M059J (cell line): ENCODE results near the gene UGT1A5. TPM values are rescaled to one million over a fixed set of nuclear protein-coding genes. Genes with fewer than 3 reads are reported as not detected.

Experiments used
- DNase-seq: peaks from one replicate; pipeline ENCODE4 v3.0.0-alpha.2; 2012; ENCODE audit warnings: low read depth
- total RNA-seq: library from RNA; depleted of rRNA; stranded (reverse); fragments of >200 nt; shearing (Covaris generic); gene quantifications from 2 replicates; pipeline ENCODE4 v1.2.3, GENCODE V29; 2014

Gene UGT1A5
- total RNA-seq, 1 experiment from 2014 or later, result not detected

DNA sequence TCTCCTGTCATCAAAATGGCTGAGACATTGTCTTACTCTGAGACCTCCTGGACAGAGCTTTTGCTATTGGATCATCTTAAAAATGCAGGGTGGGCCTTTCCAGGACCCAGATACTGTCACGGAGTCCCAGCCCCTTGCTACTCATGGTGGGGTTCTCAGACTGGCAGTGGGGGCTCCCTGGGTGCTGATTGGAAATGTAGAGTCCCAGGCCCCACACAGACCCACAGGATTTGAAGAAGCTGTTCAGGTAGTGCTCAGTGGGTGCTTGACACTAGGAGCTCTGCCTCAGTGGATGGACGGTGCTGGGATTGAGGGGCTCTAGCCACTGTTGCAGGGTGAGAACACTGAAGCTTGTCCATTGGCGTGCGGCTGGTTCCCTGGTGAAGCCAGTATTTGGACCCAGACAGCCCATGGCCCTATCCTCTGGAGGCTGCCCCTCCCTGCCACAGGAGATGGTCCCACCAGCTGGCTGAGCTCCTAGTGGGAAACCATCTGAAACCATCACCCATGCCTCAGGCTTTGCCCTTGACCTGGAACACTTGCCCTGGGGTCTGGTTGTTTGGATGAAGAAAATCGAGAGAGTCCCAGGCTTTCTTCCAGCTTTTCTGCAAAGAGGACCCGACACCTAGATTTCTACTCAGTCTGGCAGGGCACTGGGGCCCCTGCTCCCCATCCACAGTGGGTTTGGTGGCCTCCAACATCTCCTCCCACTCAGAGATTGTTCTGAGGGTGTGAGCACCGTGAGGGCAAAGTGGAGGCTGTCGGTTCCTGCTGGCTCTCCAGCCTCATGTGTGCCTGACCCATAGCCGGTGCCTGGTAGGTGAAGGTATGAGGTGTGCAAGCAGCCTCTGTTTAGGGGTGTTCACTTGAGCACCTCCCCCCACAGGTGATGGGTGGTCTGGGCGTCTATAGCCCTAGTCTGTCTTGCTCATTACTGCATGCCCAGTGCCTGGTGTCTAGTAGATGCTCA lies 95.5 kb downstream of the UGT1A5 start:
- DNase-seq, result no peak

DNA sequence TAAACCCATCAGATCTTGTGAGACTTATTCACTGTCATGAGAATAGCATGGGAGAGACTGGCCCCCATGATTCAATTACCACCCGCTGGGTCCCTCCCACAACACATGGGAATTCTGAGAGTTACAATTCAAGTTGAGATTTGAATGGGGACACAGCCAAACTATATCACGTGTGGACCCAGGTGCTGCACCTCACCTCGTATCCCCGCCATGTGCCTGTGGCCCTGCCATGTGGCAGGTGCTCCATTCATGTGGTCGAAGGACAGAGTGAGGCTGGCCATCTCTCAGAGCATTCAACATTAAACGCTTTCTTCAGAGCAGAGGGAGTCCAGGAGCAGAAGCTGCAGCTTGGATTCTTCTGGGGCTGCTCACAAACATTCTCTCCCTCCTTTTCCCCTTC lies 97.7 kb downstream of the UGT1A5 start:
- no peak for DNase-seq

DNA sequence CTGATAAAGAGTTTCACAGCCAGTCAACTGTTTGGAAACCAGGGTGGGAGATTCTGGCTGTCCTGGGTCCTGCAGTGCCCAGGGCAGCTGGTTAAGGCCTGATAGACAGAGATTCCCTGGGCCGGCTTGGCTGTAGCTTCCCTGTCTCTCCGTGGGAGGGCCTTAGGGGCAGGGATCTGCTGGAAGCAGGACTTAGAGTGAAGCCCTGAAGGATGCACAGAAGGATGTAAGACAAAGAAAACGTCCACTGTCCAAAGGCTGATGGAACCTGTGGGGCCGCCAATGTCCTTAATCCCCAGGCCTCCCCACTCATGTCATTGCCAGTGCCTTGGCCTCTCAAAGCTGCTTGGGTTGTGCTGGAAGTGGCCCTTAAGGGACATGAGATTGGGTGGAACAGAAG lies 98.4 kb downstream of the UGT1A5 start:
- no peak for DNase-seq

DNA sequence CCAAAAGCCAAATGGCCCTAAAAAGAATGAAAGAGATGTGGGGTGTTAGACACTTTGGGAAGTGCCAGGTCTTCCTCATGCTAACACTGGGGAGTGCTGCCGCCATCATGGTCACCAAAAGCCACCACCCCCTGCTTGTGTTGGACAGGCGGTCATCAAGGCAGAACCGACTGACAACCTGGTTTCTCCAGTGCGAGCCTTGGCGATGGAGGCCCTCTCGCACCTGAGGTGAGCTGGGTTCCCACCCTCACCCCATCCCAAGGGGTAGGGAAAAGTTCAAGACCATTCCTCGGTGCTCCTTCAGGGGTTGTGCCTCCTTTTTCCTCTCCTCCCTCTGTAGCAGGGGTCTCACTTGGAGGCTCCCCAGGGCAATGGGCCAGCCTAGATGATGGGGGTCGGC lies 99.0 kb downstream of the UGT1A5 start:
- DNase-seq, result no peak

DNA sequence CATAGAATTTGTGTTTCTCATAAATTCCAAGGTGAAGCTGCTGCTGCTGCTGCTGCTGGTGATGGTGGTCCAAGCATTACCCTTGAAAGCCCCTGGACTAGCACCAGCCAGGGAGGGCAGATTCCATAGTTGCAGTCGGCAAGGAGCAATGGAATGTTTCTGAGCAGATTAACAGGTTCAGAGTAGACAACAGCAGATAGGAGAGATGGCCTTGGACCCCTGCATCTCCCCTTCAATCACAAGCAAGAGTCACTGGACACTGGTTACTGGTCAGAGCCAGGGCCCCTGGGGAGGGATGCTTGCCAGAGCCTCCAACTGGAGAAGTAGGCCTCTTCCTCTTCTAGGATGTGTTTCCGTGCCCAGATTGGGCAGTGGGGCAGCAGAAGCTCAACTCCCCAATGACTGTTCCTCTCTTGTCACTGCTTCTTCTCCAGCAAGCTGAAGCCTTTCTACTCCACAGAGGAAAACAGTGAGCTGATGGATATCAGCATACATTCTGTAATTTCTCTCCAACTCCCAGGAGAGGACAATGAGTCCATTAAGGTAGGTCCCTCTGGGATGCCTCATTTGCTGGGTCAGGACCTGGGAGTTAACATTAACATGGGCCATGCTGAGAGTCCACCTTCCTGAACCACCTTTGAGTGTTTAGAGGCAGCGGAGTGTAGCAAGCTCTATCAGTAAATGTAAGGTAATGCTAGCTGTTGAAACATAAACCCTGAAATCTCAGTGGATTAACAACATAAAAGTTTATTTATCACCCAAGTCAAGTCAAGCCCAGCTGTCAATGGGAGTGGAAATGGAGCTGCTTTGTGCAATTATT lies 100.7 kb downstream of the UGT1A5 start:
- no peak for DNase-seq

DNA sequence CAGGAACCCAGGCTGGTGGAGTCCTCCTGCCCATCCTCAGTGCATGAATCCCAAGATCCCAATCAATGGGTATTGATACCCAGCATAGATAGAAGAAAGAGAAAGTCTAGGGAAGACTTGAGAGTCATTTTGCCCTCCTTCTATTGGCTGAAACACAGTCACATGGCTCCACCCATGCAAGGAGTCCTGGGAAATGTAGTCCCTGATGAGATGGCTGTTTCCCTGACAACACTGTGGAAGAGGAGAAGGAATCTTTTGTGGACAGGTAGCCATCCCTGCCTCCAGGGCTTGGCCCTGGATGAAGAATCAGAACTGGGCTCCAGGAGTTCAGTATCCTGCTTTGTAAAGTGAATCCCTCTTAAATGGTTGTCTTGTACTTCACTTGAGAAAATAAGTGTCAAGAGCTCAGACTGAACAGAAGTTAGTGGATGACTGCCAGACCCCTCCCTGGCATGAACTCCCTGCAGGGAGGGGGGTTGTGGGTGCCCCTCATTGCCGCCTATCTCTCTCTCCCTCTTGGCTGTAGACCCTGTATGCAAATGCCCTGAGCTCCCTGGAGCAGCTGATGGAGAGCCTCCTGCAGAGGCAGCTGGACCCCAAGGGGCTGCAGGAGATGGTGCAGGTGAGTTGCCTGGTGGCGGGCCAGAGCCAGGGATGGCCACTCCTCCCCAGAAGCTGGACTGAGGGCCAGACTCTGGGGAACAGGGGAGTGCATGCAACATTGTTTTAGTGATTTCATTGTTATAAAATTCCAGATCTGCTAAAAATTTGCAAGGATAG lies 101.5 kb downstream of the UGT1A5 start:
- no peak for DNase-seq

DNA sequence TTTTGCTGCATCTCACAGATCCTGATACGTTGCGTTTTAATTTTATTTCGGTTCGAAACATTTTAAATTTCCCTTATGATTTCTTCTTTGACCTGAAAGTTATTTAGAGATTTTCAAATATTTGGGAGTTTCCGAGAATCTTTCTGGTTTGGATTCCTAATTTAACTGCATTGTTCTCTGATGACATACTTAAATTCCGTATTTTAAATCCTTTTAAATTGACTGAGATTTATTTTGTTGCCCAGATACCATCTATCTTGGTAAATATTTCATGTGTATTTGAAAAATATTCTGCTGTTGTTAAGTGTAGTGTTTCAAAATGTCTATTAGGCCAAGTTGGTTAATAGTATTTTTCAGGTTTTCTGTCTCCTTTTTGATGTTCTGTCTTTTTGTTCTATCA lies 103.2 kb downstream of the UGT1A5 start:
- DNase-seq, result no peak

DNA sequence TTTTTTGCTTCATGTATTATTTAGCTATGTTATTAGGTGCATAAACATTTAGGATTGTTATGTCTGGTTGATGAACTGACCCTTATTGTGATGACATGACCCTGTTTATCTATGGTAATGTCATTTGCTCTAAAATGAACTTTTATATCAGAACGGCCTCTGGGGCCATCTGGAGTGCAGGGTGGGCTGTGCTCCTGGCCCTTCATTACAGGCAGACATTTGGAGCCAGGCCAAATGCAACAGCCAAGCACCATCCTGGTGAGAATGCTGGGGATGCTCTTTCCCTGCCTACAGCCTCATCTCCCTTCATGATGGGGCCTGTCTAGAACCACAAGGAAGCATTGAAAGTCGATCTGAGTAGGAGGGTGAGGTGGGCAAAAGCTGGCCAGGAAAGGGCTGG lies 103.6 kb downstream of the UGT1A5 start:
- DNase-seq, result no peak

DNA sequence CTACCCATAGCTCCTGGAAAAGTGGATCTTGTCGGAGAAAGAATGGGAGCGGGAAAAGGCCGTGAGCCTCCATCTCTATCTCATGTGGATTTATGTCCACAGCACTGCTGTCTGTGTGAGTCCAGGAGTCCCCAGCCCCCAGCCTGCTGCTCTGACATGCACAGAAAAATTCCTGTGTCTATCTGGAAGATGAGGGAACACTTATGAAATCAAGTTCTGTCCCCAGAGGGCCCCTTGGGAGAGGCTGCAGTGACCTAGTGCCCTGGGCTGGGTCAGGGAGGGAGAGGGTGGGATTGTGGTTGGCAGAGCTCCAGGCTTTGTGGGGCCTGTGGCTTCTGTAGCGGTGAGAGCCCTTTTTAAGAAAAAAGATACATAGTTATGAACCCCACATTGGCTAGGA lies 104.1 kb downstream of the UGT1A5 start:
- no peak for DNase-seq

DNA sequence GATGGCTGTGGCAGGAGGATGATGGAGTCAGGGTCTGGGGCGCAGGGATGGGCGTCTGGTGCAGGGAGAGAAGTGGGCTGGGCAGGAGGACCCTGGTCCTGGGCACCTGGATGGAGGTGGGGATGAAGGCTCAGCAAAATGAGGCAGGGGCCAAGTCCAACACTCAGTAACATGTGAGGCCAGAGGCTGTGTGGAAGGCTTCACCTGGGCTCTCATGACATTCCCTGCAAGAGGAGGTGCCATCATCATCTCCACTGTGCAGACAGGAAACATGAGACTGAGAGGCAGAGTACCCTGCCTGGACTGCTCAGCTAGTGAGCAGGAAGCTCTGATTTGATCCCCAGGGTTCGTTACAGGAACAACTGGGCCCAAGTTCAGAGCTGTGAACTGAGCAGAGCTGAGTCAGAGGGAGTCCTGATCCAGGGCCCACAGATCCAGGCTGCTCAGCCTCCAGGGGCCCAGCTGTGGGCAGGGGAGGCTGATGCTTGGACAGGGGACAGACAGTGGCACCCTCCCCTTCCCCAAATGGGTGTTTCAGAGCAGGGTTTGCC lies 104.7 kb downstream of the UGT1A5 start:
- DNase-seq, result no peak

DNA sequence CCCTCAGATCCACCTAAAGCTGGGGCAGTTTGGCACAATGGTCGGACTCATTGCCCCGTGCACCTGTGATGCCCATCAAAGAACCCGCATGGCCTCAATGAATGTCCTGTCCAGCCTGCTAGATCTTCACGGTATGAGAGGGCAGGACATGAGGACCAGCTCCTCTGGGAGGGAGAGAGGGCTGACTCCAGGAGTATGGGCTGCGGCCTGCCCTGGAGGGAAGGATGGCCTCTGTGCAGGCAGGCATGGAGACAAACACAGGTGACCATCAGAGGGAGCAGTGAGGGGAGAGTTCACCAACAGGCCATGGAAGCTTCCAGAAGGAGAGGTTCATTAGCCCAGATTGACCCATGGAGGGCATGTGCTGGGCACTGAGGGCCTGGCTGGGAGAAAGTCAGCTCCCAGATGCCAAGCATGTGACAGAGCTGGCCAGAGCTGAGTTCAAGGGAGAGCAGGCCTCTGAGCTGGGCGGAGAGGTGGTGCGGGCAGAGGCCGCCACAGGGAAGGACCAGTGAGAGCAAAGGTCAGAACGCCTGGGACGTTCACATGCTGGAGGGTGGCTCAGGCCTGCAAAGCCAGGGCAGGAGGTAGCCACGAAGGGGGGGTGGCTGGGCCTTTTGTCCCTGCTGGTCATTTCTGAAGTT lies 105.4 kb downstream of the UGT1A5 start:
- no peak for DNase-seq

DNA sequence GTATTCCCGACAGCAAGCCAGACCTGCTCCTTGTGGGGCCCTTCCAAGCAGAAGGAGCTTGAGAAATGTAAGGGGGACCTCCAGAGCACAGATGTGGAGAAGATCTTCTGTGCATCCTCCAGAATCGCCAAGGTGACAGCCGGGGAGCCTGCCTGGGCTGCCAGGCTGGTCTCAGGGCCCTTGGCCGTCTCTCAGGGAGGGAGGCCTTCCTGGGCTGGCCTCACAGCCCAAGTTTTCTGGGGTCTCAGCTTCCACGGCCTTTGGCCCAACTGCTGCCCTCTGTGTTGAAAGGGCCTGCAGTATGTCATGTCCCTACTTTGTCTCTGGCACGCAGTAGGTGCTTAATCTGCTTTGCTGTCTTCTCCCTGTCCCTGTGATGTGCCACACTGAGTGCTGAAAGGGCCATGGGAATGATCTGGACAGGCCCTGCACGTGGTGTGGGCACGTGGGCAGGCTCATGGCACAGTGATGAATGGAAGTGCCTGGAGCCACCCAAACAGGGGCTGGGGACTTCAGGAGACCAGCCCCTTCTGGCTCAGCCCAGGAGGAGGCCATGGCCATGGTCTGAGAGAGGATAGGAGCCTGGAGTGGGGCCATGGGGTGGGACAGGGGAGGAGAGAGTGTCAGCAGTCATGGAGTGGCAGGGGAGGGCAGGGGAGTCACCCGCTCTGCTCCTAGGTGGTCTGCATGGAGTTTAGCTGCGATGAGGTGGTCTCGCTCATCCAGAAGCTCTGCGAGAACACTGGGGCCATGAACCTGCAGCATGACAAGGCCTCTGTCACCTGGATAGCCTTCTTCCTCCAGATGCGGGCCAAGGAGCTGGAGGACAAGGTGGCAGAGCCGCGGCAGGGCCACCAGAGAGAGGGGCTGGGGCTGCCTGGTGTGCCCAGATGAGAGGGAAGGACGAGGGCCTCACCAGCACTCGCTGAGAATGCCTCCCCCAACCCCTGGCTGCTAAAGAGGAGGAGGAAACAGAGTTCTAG lies 106.2 kb downstream of the UGT1A5 start:
- no peak for DNase-seq

DNA sequence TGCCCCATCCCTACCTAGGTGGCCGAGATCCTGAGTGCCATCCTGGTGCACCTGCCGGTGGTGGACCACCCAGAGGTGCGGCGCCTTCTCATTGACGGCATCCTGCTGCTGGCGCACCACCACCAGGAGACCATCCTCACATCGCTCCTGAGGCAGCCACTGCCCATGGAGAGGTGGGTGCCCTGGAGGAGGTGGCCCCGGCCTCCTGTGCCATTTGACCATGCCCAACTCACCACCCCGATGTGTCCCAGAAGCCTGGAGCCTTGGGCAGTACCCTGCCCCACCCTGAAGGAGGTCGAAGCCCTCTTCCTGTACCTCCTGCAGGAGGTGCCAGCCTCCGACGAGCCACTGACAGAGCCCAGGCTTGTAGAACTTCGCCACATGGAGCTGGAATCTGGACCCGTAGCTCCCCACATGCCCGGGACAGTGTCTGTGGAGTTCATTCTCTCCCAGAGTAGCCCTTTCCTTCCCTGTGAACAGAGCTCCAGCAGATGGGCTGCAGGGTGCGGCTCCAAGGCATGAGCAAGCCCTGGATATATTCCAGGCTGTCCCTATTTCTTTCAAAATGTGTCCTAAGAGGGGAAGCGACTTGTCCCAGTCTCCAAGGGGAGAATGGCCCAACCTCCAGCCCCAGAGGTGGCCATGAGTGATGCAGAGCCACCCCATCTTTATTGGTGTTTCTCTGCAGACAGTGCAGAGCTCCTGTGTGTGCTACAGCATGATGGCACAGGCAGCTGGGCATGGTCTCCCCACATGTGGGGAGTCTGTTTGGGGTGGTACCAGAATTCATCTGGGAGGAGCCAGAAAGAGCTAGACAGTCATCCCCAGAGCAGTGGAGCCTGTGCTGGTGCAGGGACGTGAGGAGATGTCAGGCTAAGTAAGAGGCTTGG lies 107.4 kb downstream of the UGT1A5 start:
- DNase-seq, result no peak

DNA sequence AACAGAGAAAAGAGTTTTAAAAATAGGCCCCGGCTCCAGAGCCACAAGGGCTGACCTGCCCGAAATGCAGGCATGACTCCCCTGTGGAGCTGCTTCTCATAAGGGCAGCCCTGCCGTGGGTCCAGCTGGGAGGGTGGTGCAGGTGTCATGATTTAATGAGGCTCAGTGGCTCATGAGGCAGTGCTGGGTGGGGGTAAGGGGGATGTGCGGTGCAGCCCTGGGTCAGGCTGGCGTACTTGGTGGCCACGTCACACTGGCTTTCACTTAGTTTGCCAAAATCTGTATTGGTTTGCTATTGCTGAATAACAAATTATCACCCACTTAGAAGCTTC lies 108.0 kb downstream of the UGT1A5 start:
- no peak for DNase-seq

DNA sequence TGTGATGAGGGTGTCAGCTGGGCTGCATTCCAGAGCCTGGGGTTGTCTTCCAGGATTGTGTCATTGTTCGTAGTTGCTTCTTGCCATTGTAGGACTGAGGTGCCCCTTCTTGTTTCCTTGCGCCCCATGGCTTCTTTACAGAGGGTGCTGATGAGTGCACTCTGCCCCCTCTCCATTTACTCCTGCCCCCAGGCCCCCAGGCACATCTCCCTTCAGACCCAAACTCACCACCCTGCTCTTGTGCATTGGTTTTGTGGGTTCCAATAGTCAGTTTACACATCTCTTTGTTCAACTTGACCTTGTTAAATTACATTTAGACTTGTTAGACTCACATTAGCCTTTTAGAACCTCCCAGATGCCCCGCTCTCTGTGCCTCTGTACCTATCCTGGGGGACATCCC lies 108.5 kb downstream of the UGT1A5 start:
- DNase-seq, result no peak

DNA sequence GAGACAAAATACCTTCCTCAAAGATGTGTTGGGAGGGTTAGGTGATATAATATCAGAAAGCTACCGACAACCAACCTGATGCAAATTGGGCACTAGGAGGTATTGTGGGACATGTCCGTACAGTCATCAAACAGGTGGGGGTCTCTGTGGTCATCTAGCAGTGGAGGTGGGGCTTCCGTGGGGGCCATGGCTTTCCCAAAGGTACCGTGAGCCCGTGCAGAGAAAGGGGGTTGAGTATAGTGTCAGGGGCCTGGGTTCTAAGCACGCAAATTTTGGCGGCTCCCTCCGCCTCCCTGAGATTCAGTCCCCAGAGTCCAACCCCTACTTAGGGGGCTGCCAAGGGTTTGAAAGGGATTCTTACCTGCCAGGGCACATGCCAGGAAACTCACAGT lies 109.0 kb downstream of the UGT1A5 start:
- no peak for DNase-seq

DNA sequence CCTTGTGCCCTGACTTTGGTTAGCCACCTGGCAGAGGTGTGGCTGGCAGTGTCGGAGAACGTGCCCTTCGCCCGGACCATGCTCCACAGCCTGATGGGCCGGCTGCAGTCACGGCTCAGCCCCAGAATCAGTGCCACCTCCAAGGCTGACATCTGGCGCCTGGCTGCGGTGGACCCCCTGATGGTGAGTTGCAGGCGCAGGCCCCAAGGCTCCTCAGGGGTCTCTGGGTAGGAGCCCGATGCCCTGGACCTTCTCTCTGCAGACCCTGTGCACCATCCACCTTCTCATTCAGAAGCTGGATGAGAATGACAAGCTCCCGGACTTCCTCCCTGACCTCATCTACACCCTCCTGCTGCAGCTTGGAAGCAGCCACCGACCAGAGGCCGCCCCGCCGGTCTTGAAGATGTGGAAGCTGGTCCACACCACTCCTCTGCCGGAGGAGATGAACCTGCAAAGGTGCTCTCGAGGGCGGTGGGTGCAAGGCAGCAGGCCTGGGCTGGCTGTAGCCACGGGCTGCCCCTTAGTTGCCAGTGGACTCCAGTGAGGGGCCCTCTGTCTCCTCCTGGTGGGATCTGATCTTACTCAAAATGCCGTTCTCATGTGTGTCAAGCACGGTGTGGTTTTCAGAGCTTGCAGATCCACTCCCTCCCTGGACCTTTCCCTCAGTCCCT lies 109.5 kb downstream of the UGT1A5 start:
- no peak for DNase-seq
